Esophagus muscularis mucosa (tissue), 4 donors: ENCODE results near the gene ALPL. TPM values are rescaled to one million over a fixed set of nuclear protein-coding genes. Genes with fewer than 3 reads are reported as not detected.

Experiments
- DNase-seq: peaks from one replicate; pipeline ENCODE4 v3.0.0-alpha.2; 2017; ENCODE audit errors: extremely low spot score
- H3K27ac ChIP-seq, 4 donors: fragments of 200-600 bp; sonication (generic); replicated peaks in 1 of 4; 1 replicate in 3 of 4; 2 replicates in 1 of 4; pipeline ENCODE4 v1.5.1; 2016 to 2019; ENCODE audit warnings: mild to moderate bottlenecking in 1 of 4
- H3K27me3 ChIP-seq, 4 donors: fragments of 200-600 bp; sonication (generic); one replicate each; pipeline versions ENCODE4 v1.5.1 to v1.6.0; 2016 to 2019
- H3K36me3 ChIP-seq, 4 donors: fragments of 200-600 bp; sonication (generic); one replicate each; pipeline ENCODE4 v1.5.1; 2016 to 2019
- H3K4me1 ChIP-seq, 4 donors: fragments of 200-600 bp; sonication (generic); one replicate each; pipeline ENCODE4 v1.5.1; 2016 to 2019
- H3K4me3 ChIP-seq, 4 donors: fragments of 200-600 bp; sonication (generic); 1 replicate in 2 of 4; 2 replicates in 2 of 4; pipeline ENCODE4 v1.5.1; 2016 to 2019; ENCODE audit warnings: mild to moderate bottlenecking in 4 of 4, moderate library complexity in 1 of 4
- H3K9me3 ChIP-seq, 4 donors: fragments of 200-600 bp; sonication (generic); 1 replicate in 3 of 4; 2 replicates in 1 of 4; pipeline ENCODE4 v1.5.1; 2016 to 2019
- CTCF ChIP-seq, 3 experiments: fragments of 200-600 bp in 2 of 3; fragments of 450-650 bp in 1 of 3; sonication (generic) in 2 of 3; IDR thresholded peaks; one replicate each; pipeline ENCODE4 v1.5.1; 2017 to 2019; ENCODE audit warnings: antibody characterized with exemption in 3 of 3, mild to moderate bottlenecking in 2 of 3, moderate library complexity in 1 of 3
- EP300 ChIP-seq: sonication (generic); formaldehyde crosslinking; IDR thresholded peaks from one replicate; pipeline ENCODE4 v1.6.1; 2017; ENCODE audit warnings: antibody characterized with exemption
- POLR2A ChIP-seq: fragments of 450-650 bp; IDR thresholded peaks from one replicate; pipeline ENCODE4 v1.6.1; 2017; ENCODE audit warnings: antibody characterized with exemption, moderate library complexity, mild to moderate bottlenecking, low read depth
- POLR2AphosphoS5 ChIP-seq, 2 donors: sonication (generic); formaldehyde crosslinking; IDR thresholded peaks; one replicate each; pipeline ENCODE4 v1.6.1; 2017; ENCODE audit warnings: antibody characterized with exemption in 2 of 2
- WGBS: methylation state at CpG from one replicate; pipeline ENCODE4 v1.1.5; 2018; 5-methylcytosine and 5-hydroxymethylcytosine counted together
- intact Hi-C: fragments of 100-400 bp; cut with DNase I; formaldehyde crosslinking; loops from one replicate; pipeline ENCODE4 v1.15.1; 2023
- total RNA-seq, 4 donors: library from RNA; depleted of rRNA; stranded (reverse); fragments of >200 nt; gene quantifications; one replicate each; pipeline versions ENCODE4 v1.1.0 to v1.2.1, GENCODE V29; 2016

ALPL gene
- total RNA-seq, 4 donors from 2014 or later: 1.2 to 10.3 (median 3.8) TPM

GRCh38 chr1:21576031-21576797 is 67.0 kb downstream of the ALPL start:
- no peak overlapping the region for H3K27ac ChIP-seq
- peaks cover 0 to 5% (median 0%) of the 10 kb centered on the region in 4 donors for H3K9me3 ChIP-seq
- no peaks in the 10 kb centered on the region for H3K36me3 ChIP-seq
- peaks cover 21 to 26% (median 22%) of the 10 kb centered on the region in 4 donors for H3K4me1 ChIP-seq
- DNase-seq: no peak
- H3K27me3 ChIP-seq: no peaks in the 10 kb centered on the region
- no peak for TF ChIP-seq POLR2AphosphoS5 (IDR thresholded peaks at IDR 0.05)
- TF ChIP-seq EP300: no peak
- no peak for TF ChIP-seq CTCF (IDR thresholded peaks at IDR 0.05)
- no peak for TF ChIP-seq POLR2A
- WGBS: 76% methylated on average over 5 of the region's 7 CpGs
- intact Hi-C loops: no loop called here
- no peak overlapping the region for H3K4me3 ChIP-seq

GRCh38 chr1:21576798-21577187 is 67.6 kb downstream of the ALPL start:
- intact Hi-C loops: no loop called here
- H3K4me3 ChIP-seq: no peak overlapping the region
- TF ChIP-seq POLR2A (no peak), POLR2AphosphoS5 (IDR thresholded peaks at IDR 0.05) (no peak), EP300 (no peak)
- H3K36me3 ChIP-seq: no peaks in the 10 kb centered on the region
- 93% methylated on average over 5 of the region's 5 CpGs for WGBS
- H3K9me3 ChIP-seq: peaks cover 0 to 5% (median 0%) of the 10 kb centered on the region in 4 donors
- DNase-seq: no peak
- no peaks in the 10 kb centered on the region for H3K27me3 ChIP-seq
- H3K4me1 ChIP-seq: peaks cover 21 to 26% (median 22%) of the 10 kb centered on the region in 4 donors
- H3K27ac ChIP-seq: no peak overlapping the region

GRCh38 chr1:21577324-21577723 is 68.1 kb downstream of the ALPL start:
- intact Hi-C loops: no loop called here

GRCh38 chr1:21577933-21578332 is 68.7 kb downstream of the ALPL start:
- Histone ChIP-seq H3K36me3 (no peaks in the 10 kb centered on the region), H3K4me3 (no peak overlapping the region), H3K4me1 (peaks cover 21 to 26% (median 22%) of the 10 kb centered on the region in 4 donors), H3K9me3 (no peaks in the 10 kb centered on the region), H3K27me3 (no peaks in the 10 kb centered on the region), H3K27ac (no peak overlapping the region)
- no peak for DNase-seq
- intact Hi-C loops: no loop called here
- 88% methylated on average over 9 of the region's 9 CpGs for whole genome bisulfite sequencing
- TF ChIP-seq POLR2A (no peak), POLR2AphosphoS5 (IDR thresholded peaks at IDR 0.05) (no peak), CTCF (IDR thresholded peaks at IDR 0.05) (no peak), EP300 (no peak)

More at GRCh38 chr1:21577324-21577723, 68.1 kb downstream of the ALPL start:
- H3K4me3 ChIP-seq: no peak overlapping the region
- H3K9me3 ChIP-seq: no peaks in the 10 kb centered on the region
- peaks cover 21 to 26% (median 22%) of the 10 kb centered on the region in 4 donors for H3K4me1 ChIP-seq
- no peaks in the 10 kb centered on the region for H3K36me3 ChIP-seq
- no peaks in the 10 kb centered on the region for H3K27me3 ChIP-seq
- TF ChIP-seq CTCF (IDR thresholded peaks at IDR 0.05): no peak
- no peak for TF ChIP-seq EP300
- TF ChIP-seq POLR2AphosphoS5 (IDR thresholded peaks at IDR 0.05): no peak
- no peak for TF ChIP-seq POLR2A
- DNase-seq: no peak
- 94% methylated on average over 21 of the region's 26 CpGs for WGBS
- H3K27ac ChIP-seq: no peak overlapping the region

- intact Hi-C loops: no loop called here
- TF ChIP-seq EP300 (no peak), CTCF (IDR thresholded peaks at IDR 0.05) (no peak), POLR2AphosphoS5 (IDR thresholded peaks at IDR 0.05) (no peak), POLR2A (no peak)
- Histone ChIP-seq H3K9me3 (no peaks in the 10 kb centered on the region), H3K36me3 (no peaks in the 10 kb centered on the region), H3K27ac (no peak overlapping the region), H3K27me3 (peaks cover 0 to 11% (median 0%) of the 10 kb centered on the region in 4 donors), H3K4me1 (peaks cover 6 to 11% (median 9%) of the 10 kb centered on the region in 4 donors), H3K4me3 (no peak overlapping the region)
- no peak for DNase-seq
- 52% methylated on average over 3 of the region's 3 CpGs for WGBS
Observed at GRCh38 chr1:21579791-21580190, 70.6 kb downstream of the ALPL start.
